ENCODE measurements around the gene TMEM219.
"Not testable (repeated sequence)": the region's sequence is repeated elsewhere in the genome, so short reads cannot be mapped to it uniquely, and the experiment has no call there.

TMEM219 gene

DNA sequence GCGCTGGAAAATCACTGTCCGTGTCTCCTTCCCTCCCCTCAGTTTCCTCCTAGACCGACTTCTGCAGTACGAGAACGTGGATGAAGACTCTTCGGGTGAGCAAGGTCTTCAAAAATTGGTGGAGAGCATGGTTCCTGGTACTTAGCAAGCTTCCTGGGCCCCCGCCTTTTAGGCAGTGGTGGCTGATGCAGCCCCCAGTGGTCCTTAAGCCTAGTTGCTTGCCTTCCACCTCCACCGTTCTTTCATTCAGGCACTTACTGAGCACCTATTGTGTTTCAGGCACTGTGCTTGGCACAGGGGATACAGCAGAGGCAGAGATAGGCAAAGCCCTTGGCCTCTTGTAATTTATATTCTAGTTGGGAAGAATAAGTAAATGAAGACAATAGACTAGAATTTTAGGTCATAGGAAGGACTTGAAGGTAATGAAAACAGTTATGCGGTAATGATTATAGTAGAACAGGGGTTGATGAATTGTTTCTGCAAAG is 34.9 kb downstream of the TMEM219 start:
- DNase-seq = no peak

DNA sequence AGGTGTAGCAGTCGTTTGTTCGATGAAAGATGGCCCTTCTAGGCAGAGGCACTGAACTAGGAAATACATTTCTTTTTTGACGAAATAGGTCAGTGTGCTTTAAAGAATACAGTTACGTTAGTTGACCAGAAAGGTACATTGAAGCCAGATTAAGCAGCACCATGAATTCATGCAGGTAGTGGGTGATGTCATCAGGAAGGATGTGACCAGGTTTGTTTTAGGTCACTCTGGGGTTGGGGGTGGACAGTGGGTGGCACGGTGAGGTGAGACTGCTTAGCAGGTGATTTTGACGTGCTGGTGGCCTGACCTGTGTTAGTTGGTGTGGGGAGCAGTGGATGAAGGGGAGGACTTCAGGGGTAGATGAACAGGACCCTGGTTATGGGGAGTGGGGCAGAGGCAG is 37.7 kb downstream of the TMEM219 start:
- DNase-seq = no peak

DNA sequence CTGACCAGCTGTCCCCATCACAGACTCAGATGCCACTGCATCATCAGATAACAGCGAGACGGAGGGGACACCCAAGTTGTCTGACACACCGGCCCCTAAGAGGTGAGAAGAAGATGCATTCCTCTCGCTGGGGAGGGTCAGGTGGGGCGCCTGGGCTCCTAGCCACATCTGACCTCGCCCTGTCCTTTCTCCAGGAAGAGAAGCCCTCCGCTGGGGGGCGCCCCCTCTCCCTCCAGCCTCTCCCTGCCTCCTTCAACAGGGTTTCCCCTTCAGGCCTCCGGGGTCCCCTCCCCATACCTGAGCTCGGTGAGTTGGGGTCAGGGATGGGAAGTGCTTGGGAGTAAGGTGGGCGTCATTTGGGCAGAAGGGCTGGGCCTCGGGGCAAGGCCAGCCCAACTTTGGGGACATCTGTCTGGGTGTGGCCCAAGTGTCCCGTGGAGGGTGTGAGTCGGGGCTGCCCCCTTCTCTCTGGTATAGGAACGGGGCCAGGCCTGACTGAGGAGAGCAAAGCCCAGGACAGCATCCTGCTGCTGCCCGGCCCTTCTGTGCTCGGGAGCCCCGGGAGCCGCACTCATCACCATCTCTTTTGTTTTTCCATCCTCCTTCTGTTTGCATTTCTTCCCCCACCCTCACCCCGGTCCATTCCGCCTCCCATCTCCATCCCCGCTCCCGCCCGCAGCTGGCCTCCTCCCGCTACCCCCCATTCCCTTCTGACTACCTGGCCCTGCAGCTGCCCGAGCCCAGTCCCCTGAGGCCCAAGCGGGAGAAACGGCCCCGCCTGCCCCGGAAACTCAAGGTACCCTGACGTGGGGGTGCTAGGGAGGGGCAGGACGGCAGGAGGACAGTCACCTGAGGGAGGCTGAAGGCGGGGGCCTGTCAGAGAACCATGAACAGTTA is 39.1 kb downstream of the TMEM219 start:
- no peak for DNase-seq

DNA sequence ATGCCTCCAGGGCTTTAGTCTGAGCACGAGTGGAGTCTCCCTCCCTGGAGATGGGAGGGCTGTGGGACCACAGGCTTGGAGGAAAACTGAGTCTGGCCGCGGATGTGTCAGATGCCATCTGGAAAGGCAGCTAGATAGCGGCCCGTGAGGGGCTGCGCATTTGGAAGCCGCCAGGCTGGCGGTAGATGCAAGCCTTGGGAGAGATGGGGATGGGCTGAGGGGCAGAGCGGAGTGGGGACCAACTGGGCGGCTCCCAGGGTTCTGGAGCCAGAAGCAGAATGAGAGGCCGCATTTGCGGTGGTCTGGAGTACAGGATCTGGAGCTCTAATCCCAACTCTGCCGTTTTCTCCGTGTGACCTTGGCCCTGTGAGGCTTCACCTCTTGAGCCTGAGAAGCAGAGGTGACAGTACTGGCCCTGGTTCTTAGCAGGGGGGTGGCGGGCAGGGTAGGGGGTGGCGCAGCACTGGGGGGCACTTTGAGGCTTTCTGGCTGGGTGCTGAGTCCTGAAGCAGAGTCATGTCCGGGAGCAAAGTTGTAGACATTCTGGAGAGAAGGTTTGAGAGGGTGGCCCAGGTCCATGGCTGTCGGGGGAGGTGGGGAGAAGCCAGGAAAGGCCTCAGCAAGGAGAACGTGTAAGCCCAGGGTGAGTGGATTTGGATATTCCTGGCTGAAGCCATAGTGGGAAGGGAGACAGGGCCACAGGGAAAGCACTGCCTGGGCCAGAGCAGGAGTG is 40.9 kb downstream of the TMEM219 start:
- DNase-seq = no peak

DNA sequence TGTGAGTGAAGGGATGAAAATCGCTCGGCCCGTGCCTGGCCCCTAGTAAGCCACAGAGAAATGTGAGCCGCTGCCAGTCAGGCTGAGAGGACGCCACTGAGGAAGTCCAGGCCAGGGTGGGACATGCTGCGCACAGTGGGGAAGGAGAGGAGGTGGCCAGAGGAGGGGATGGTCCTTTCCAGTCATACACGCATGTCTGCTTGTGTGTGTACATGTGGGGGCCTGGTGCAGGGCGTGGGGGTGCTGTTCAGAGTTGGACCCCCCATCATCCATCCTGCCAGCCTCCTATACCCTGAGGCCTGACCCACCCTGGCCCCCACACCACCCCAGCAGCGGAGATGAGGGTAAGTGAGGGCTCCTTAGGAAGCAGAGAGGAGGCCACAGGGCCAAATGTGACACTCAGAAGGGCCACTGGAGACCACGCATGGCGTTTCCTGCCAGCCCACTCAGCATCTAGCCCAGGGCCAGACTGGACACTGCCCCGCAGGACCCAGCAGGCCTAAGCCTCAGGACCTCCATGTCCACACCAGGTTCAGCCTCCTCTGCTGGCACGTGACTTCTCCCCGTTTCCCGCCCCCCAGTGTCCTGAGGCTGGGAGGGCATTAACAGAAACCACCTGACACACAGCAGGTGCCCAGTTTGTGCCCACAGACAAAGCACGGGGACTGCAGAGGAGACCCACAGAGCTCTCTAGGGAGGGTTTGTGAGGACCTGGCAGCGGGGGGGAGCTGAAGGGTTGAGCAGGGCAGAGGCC is 42.0 kb downstream of the TMEM219 start:
- DNase-seq = no peak

DNA sequence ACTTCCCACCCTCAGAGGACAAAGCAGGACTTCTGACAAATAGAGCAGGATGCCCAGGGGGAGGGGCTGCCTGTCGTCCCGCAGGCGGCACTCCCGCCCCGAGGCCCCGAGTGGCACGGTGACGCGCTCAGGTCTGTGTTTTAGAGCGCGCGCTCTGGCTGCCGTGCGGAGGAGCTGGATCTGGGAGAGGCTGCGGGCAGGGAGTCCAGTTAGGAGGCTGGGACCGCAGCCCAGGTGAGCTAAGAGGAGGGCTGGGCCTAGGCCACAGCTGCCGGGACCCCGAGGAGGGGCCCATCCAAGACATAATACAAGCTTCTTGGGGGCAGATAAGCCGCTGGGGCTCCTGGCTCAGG is 42.5 kb downstream of the TMEM219 start:
- DNase-seq = no peak

DNA sequence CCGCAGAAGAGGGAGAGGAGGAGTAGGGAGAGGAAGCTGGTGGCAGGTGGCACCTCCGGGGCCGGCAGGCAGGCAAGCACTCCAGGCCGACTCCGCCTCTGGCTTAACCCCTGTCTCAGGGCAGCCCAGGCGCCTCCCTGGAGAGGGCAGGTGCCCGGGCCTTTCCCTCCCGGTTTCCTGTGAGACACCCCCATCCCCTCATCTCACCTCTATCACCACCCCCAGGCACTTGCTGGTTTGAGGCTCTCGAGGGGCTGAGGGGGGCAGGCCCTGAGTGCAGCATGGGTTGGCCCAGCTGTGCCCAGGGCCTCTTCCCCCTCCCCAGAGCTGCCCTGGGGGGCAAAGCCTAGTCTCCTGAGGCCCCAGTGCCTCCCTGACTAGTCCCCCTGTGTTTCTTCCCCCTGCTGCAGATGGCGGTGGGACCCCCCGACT is 42.9 kb downstream of the TMEM219 start:
- DNase-seq = no peak

DNA sequence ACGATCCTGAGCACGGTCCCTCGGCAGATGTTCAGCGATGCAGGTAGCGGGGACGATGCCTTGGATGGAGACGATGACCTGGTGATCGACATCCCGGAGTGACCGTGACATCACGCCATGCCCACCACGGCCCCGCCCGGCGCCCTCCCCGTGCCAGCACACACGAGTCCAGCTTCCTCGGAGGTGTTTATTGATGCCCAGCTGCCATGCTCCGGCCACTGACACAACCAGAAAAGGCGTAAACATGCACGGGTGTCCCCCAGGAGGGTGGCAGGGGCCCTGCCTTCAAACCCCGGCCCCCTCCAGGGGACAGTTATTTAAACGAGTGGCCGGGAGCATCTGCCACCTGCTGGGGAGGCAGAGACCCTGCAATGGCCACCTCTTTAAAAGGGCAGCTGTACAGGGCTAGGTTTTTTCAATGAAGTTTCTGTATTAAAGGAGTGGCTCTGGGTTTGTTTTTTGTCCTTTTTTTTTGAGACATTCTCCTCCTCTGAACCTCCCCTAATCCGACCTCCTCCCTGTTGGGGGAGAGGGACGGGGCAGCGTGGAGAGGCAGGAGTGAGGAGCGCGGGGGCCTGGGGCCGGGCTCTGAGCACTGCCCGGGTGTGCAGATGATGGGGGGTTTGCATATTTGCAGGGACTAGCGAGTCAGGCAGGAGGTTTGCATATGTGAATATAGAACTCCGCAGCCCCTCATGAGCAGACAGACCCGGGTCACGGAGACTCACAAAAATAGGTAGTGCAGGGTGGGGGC is 43.6 kb downstream of the TMEM219 start:
- peak; percentile 48 to 54 for DNase-seq

DNA sequence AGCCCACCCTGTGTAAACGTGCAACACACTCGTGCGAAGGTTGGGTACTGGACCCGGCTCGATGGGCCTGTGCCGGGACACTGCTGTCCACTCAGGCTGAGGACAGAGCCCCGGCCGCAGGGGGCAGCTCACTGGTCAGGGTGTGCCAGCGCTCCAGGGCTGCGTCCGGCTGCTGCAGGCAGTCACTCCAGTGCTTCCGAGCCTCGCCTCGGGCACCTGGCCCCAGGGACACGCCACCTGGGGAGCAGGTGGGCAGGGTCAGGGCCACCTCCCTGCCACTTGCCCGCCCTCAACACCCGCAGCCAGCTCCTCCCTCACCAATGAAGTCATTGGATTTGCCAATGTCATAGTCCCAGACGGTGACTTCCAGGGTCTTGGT is 44.2 kb downstream of the TMEM219 start:
- no peak for DNase-seq

DNA sequence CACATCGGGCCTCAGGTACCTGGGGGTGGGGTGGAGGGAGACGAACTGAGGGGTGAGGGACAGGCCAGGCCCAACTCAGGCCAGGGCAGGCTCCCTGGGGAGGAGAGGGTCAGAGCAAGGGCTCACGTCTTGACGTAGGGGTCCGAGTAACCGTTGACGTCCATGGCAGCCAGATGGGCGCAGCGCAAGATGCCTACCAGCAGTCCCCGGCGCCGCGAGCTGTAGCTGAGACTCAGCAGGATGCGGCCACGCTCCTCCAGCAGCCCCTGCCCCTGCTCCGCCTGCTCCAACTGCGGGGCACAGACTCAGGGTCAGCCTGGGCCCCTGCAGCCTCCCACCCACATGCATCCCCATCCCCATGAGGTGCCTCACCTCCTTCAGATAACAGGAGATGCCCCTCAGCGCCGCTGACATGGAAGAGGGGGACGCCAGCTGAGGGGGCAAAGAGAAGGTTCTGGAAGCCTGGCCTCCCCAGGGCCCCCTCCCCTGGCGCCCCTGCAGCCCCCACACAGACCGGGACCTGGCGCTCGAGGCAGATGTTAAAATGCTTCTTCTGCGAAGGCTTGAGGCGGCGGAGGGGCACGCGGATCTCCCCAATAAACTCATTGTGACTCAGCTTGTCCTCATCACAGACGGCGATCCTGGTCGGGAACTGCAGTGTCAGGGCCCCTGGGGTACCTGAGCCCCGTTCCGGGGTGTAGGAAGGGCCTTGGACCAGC is 44.9 kb downstream of the TMEM219 start:
- no peak for DNase-seq

DNA sequence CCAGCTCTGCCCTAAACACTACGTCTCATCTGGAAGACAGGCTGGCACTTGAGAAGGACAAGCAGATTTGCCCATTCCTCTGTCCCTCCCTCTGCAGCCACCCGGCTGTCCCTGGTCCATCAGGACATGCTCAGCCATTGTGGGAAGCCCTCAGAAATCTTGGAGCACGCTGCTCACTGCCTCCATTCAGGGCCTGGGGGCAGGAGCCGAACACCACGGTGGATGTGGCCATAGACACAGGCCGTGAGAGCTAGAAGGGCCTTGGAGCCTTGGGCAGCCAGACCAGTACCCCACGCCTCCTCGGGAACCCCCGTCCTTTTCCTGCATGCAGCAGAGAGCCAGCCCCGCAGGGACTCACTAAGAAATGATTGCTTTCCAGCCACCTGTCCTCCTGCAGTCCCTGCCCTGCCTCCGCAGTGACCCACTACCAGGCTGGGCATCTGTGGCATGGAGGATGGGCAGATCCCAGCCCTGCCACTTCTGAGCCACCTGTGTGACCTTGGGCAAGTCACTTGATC is 45.6 kb downstream of the TMEM219 start:
- DNase-seq = no peak

DNA sequence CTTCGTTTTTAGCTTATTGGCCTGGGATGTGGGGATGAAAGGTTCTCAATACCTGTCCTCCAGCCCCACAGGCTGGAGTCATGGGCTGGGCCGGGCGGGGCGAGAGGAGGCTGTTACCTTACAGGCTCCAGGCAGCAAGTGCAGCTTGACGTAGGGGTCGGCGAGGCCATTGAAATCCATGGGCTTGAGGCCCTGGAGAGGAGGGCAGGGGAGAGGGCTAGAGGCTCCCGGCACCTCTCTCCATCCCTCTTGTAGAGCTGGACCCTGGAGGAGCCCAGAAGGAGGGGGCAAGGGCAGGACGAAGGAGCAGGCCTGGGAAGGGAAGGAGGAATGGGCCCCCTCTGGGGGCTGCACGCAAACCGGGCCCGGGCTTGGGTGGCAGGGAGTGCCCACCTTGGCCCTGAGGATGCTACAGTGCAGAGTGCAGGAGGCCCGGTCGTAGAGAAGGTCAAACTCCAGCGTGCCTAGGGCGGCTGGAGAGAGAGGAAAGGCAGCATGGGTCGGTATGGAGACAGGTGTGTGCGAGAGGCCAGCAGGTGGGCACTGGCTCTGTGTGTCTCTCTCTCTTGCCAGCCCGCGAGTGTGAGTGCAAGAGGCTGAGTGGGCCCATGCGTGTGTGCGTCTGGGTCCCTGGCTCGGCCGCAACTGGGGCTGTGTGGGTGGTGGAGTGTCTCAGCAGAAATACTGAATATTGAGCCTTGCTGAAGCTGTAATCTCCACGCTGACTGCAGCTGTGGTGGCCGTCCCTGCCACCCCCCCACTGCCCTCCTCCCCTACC is 47.4 kb downstream of the TMEM219 start:
- no peak for DNase-seq

DNA sequence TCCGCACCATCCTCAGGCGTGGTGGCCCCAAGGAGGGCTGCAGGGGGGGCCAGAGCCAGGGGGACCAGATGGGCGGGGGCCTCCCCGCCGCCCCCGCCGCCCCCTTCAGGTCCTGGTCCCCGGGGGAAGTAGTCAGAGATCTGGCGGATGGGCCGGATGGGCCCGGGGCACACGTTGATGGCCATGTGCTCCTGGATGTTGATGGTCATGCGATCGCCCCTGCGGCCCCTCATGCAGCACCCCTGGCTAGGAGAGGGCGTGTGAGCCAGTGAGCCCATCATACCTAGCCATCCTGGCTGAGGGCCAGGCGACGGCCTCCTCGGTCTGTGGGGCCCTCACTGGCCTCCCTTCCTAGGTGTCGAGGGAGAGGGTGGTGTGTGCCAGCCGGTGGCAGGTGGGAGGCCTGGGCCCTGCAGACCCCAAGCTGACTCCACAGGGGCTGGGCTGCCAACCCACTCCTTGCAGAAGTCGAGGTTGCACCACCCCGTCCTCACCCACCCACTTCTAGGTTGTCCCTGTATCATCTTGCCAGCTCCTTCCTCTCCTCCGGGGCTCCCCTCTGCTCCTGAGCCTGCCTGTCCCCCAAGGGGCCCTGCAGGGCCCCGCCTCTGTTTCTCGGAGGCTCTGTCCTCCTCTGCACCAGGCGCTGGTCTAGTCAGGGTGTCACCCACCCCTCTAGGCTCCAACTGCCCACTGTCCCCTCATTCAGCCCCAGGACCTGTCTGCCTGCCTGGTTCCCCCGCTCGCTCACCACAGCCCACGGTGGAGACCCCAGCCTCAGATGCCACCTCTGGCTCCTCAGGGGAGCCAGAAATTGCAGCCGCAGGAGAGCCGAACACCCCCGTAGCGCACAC is 48.3 kb downstream of the TMEM219 start:
- no peak for DNase-seq

DNA sequence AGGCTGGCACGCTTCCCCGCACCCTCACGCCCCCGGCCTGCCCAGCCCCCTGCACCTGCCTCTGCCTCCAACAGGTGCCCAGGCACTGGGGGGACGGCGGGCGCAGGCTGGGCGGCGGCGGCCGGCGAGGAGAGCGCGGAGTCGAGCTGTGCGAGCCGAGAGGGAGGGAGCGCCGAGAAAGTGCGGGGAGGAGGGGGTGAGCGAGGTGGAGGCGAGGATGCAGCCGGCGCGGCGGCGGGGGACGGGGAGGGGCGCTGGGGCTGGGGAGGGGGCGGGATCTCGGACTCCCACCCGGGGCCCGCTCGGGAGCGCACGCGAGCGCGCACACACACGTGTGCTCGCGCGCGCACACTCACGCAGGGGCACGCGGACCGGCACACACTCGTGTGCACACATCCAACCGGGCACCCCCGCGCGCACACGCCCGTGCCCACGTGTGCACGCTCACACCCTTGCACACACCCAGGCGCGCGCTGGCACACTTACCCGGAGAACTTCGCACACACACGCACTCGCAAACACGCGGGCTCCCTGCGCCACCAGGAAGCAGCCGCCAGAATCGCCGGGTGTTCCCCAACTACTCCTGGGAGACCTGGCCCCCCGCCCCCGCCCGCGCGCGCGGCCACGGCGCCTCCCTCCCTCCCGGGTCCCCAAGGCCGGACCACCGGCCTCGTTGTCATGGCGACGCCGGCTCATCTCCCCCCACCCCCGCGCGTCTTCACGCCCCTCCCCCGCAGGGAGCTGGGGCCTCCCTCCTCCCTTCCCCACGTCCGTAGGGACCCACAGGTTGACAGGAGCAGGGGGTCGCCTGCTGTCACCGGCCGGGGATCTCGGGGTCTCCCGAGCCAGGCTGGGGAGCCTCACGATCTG is 49.2 kb downstream of the TMEM219 start, which contains the start of gene DOC2A:
TSS of gene DOC2A (minus strand) at position 184 of the 870 bp plus-strand sequence. CDS start 805 bp downstream, outside the sequence.
- DNase-seq = peak in 1 of 2 donors; percentile 34

DNA sequence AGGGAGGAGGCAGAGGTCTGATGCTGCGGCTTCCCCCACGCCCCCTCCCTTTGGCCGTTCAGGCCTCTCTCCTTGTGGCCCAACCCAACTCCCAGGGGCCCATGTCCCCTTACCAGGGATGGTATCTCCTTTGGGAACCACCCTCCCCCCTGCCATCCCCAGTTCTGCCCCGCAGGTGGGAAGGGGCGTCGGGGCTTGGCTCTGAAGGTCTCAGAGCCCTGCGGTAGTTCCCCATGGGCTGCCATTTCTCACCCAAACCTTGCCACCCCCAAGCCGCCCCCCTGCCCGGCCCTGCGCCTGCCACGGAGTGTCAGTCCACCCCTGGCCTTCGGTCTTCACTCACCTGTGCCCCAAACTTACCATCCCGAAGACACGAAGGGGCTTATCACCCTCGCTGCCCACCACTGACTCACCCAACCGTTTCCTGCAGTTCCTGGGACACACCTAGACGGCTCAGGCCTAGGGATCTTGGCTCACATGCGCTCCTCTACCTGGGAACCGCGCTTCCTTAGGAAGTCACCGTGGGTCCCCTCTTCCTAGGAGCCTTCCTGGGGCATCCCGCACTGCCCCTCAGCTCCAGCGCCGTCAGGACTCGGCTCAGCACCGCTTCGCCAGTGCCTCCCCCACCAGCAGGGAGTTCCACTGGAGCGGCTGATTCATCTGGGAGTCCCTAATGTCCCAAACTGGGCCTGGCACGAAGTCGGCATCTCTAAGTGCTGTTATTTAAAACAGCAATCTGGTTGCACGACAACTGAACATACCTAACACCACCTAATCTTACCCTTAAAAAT is 50.0 kb downstream of the TMEM219 start:
- DNase-seq = no peak

DNA sequence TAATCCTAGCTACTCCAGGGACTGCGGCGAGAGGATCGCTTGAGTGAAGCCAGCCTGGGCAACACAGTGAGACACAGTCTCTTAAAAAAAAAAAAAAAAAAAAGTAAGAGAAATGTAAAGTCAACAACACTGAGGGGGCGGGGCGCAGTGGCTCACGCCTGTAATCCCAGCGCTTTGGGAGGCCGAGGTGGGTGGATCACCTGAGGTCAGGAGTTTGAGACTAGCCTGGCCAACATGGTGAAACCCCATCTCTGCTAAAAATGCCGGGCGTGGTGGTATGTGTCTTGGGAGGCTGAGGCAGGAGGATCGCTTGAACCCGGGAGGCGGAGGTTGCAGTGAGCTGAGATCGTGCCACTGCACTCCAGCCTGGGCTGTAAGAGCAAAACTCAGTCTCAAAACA is 50.7 kb downstream of the TMEM219 start:
- DNase-seq = not testable (repeated sequence)

DNA sequence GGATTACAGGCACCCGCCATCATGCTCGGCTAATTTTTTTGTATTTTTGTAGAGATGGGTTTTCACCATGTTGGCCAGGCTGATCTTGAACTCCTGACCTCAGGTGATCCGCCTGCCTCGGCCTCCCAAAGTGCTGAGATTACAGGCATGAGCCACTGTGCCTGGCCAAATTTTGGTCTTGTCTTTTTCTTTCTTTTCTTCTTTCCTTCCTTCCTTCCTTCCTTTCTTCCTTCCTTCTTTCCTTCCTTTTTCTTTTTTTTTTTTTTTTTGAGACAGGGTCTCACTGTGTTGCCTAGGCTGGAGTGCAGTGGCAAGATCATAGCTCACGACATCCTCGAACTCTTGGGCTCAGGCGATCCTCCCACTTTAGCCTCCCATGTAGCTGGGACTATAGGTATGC is 53.6 kb downstream of the TMEM219 start:
- DNase-seq = not testable (repeated sequence)
